Hepatocyte (in vitro differentiated cells): ENCODE data around the gene DNAJC2. TPM values are rescaled to one million over a fixed set of nuclear protein-coding genes. Genes with fewer than 3 reads are reported as not detected.
"Not testable (repeated sequence)": the region's sequence is repeated elsewhere in the genome, so short reads cannot be mapped to it uniquely, and the experiment has no call there.

ENCODE experiments used
- DNase-seq: peaks from one replicate; pipeline ENCODE4 v3.0.0-alpha.2; 2016; ENCODE audit warnings: low spot score
- H2AFZ ChIP-seq: fragments of 200-600 bp; sonication (generic); 2 replicates; pipeline ENCODE4 v1.6.0; 2016; ENCODE audit warnings: antibody characterized with exemption, mild to moderate bottlenecking
- H3K27ac ChIP-seq: fragments of 200-600 bp; sonication (generic); 2 replicates; pipeline ENCODE4 v1.5.1; 2016; ENCODE audit warnings: mild to moderate bottlenecking
- H3K27me3 ChIP-seq: fragments of 200-600 bp; sonication (generic); 2 replicates; pipeline ENCODE4 v1.6.1; 2016
- H3K36me3 ChIP-seq: fragments of 200-600 bp; sonication (generic); replicated peaks from 2 replicates; pipeline ENCODE4 v1.5.1; 2016; ENCODE audit warnings: low read depth; ENCODE audit not compliant: insufficient read depth
- H3K4me1 ChIP-seq: fragments of 200-600 bp; sonication (generic); 2 replicates; pipeline ENCODE4 v1.5.1; 2016; ENCODE audit warnings: mild to moderate bottlenecking, moderate library complexity; ENCODE audit not compliant: insufficient read depth
- H3K4me2 ChIP-seq: fragments of 200-600 bp; sonication (generic); 2 replicates; pipeline ENCODE4 v1.6.0; 2016
- H3K4me3 ChIP-seq: fragments of 200-600 bp; sonication (generic); 2 replicates; pipeline ENCODE4 v1.5.1; 2016; ENCODE audit warnings: mild to moderate bottlenecking
- H3K79me2 ChIP-seq: fragments of 200-600 bp; sonication (generic); 2 replicates; pipeline ENCODE4 v1.6.0; 2017; ENCODE audit warnings: mild to moderate bottlenecking
- H3K9me2 ChIP-seq: fragments of 200-600 bp; sonication (generic); replicated peaks from 2 replicates; pipeline ENCODE4 v1.6.0; 2017; ENCODE audit warnings: mild to moderate bottlenecking; ENCODE audit not compliant: insufficient read depth
- H3K9me3 ChIP-seq: fragments of 200-600 bp; sonication (generic); 2 replicates; pipeline ENCODE4 v1.5.1; 2016; ENCODE audit warnings: low read depth, mild to moderate bottlenecking
- H4K20me1 ChIP-seq: fragments of 200-600 bp; sonication (generic); 2 replicates; pipeline ENCODE4 v1.6.0; 2016; ENCODE audit warnings: mild to moderate bottlenecking; ENCODE audit not compliant: insufficient read depth, poor library complexity, severe bottlenecking
- WGBS: methylation state at CpG from one replicate; pipeline ENCODE4 v1.1.6; 2016; ENCODE audit warnings: low lambda C conversion rate; ENCODE audit errors: missing lambda C conversion rate; 5-methylcytosine and 5-hydroxymethylcytosine counted together
- polyA plus RNA-seq: library from polyadenylated mRNA; unstranded; fragments of >200 nt; fragmentation: Nextera tagmentation; extraction: Ambion mirVana; gene quantifications from 2 replicates; pipeline ENCODE4 v1.2.1, GENCODE V29; 2016
- small RNA-seq: library from RNA; depleted of rRNA; stranded (forward); fragments of <200 nt; gene quantifications from one replicate; pipeline ENCODE3, GENCODE V24; 2014
- total RNA-seq: library from RNA; depleted of rRNA; stranded (reverse); fragments of >200 nt; gene quantifications from 2 replicates; pipeline ENCODE4 v1.2.3, GENCODE V29; 2014

DNAJC2 gene
- total and polyA plus RNA-seq, 2 experiments from 2014 or later, result 24.8 to 38.2 TPM

- not testable (repeated sequence) for DNase-seq
Observed at GRCh38 chr7:103273374-103273773, 71.2 kb downstream of the DNAJC2 start.

GRCh38 chr7:103266229-103266628 is 78.3 kb downstream of the DNAJC2 start:
- H2AFZ ChIP-seq, H3K4me1 ChIP-seq, DNase-seq, H3K9me2 ChIP-seq, H3K4me2 ChIP-seq, H3K27me3 ChIP-seq, H3K4me3 ChIP-seq, H4K20me1 ChIP-seq, H3K36me3 ChIP-seq, H3K9me3 ChIP-seq, H3K79me2 ChIP-seq, H3K27ac ChIP-seq: not testable (repeated sequence)
- 27% methylated on average over 2 of the region's 2 CpGs for WGBS

More at GRCh38 chr7:103273374-103273773, 71.2 kb downstream of the DNAJC2 start:
- not testable (repeated sequence) for H3K4me2 ChIP-seq, H3K27ac ChIP-seq, H4K20me1 ChIP-seq, H3K27me3 ChIP-seq, H3K4me1 ChIP-seq, H2AFZ ChIP-seq, H3K9me2 ChIP-seq, H3K9me3 ChIP-seq, H3K36me3 ChIP-seq, H3K4me3 ChIP-seq, H3K79me2 ChIP-seq
- WGBS, result 93% methylated on average over 6 of the region's 6 CpGs

GRCh38 chr7:103264054-103264453 is 80.5 kb downstream of the DNAJC2 start:
- H3K36me3 ChIP-seq, H3K27me3 ChIP-seq, H3K4me2 ChIP-seq, H3K9me2 ChIP-seq, H3K4me3 ChIP-seq, H4K20me1 ChIP-seq, H3K9me3 ChIP-seq, DNase-seq, H3K27ac ChIP-seq, H2AFZ ChIP-seq, H3K79me2 ChIP-seq, H3K4me1 ChIP-seq: not testable (repeated sequence)
- 74% methylated on average over 2 of the region's 2 CpGs for WGBS

Small RNAs within 50 kb of the gene (small RNA-seq; reads per million reads assigned to genes)
- gene RPS29P16, result not detected

Other genes with a start within 250 kb of the DNAJC2 start
- 11.0 and 17.3 TPM in 2 replicates for gene NAPEPLD, start 195.7 kb downstream of the DNAJC2 start, total RNA-seq
- 12.0 and 12.9 TPM in 2 replicates for gene NAPEPLD, start 195.7 kb downstream of the DNAJC2 start, polyA plus RNA-seq
- gene PMPCB, start 47.3 kb downstream of the DNAJC2 start, total RNA-seq, result 59.3 and 67.6 TPM in 2 replicates
- gene PMPCB, start 47.3 kb downstream of the DNAJC2 start, polyA plus RNA-seq, result 53.3 and 63.0 TPM in 2 replicates
- gene PSMC2, start 2.9 kb upstream of the DNAJC2 start, total RNA-seq, result 126 and 158 TPM in 2 replicates
- 138 and 143 TPM in 2 replicates for gene PSMC2, start 2.9 kb upstream of the DNAJC2 start, polyA plus RNA-seq
- 0.08 and 0.30 TPM in 2 replicates for gene SLC26A5, start 101.4 kb upstream of the DNAJC2 start, total RNA-seq
- gene SLC26A5, start 101.4 kb upstream of the DNAJC2 start, polyA plus RNA-seq, result 0.28 TPM in 1 of 2 replicates, not detected in the other